Measurements from ENCODE around the gene KISS1.

- TF ChIP-seq CTCF (IDR thresholded peaks at IDR 0.05; ENCODE audit: insufficient read depth, low read depth, low read length) (no peak), EZH2 (IDR thresholded peaks at IDR 0.05; ENCODE audit: insufficient read depth, low read length) (no peak)
Observed at GRCh38 chr1:204153667-204154066, 42.6 kb downstream of the KISS1 start.

Data from astrocyte (in vitro differentiated cells and primary cell).